ENCODE results near the gene DNAH14. TPM values are rescaled to one million over a fixed set of nuclear protein-coding genes. Genes with fewer than 3 reads are reported as not detected.
"Not testable (repeated sequence)": the region's sequence is repeated elsewhere in the genome, so short reads cannot be mapped to it uniquely, and the experiment has no call there.

Gene DNAH14
- total RNA-seq, 1 donor from 2014 or later, result 4.8 TPM

DNA sequence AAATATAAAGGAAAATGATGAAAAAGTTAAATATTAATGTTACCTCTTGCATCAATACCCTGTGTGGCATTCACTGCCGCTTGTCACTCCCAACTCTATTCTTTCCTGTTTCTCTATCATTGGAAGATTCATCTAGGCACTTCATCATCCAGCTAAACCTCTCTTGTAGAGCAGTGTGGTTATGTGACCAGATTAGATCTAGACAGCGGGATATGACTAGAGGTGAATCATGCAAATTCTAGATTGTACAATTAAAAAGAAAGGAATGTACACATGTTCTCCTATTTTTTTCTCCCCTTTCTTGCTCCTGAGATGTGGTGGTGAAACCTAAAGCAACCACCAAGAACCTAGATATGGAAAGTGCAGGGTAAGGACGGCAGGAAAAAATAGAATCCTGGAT lies 324.3 kb downstream of the DNAH14 start:
- DNase-seq (ENCODE audit: low read depth in 2 of 2), result peak in 1 of 2 donors; percentile 55

GRCh38 chr1:225254676-225255075 lies 325.2 kb downstream of the DNAH14 start:
- DNase-seq (ENCODE audit: low read depth in 2 of 2), result peak in 1 of 2 donors; percentile 53

DNA sequence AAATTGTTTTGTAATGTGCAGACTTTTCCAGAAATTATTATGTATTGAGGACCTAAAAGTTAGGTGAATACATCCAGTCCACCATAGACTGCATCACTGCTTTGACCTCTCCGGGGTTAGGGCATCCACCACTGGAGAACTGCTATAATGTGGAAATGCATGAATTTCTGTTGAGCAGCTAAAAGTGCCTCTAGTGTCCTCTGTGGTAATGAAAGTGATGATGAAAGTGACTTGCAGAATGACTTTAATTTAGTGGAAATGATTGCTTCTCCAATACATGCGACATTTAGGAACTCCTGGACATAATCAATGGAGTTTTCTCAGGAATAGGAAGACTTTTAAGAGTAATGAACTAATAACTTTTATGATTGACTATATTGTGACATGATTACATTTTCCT lies 327.6 kb downstream of the DNAH14 start:
- DNase-seq (ENCODE audit: low read depth in 2 of 2), result no peak

DNA sequence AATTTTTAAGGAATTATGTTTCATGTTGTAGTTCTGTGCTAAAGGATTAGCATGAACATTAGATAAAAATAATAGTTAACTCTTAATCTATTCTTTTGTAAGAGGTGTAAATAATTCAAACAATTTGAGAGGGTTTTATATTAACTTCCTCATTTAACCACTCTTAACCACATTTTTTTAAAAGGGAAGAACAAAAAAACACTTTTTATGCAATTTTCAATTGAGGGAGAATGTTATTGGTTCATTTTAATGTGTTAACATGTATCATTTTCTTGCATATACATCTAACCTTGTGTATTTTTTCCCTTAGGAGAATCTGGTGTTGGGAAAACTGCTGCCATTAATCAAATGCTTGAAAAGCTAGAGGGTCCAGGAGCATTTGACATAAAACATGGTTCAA lies 329.3 kb downstream of the DNAH14 start:
- no peak for DNase-seq (ENCODE audit: low read depth in 2 of 2)

DNA sequence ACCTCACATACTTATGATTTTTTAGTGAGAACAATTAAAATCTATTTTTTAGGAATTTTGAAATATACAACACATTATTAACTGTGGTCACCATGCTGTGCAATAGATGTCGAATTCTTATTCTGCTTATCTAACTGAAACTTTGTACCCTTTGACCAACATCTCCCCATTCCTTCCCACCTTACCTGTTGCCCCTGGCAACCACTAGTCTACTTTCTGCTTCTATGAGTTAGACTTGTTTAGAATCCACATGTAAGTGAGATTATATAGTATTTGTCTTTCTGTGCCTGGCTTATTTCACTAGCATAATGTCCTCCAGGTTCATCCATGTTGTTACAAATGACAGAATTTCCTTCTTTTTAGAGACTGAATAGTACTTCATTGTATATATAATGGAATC lies 330.1 kb downstream of the DNAH14 start:
- no peak for DNase-seq (ENCODE audit: low read depth in 2 of 2)

DNA sequence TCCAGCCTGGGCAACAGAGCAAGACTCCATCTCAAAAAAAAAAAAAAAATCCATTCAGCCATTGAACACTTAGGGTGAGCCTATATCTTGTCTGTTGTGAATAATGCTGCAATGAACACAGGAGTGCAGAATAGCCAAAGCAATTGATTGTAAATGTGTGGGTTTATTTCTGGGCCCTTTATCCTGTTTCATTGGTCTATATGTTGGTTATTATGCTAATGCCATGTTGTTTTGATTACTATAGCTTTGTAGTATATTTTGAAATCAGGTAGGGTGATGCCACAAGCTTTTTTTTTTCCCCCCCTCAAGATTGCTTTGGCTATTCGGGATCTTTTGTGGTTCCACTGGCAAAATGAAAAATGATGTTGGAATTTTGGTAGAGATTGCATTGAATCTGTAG lies 330.8 kb downstream of the DNAH14 start:
- no peak for DNase-seq (ENCODE audit: low read depth in 2 of 2)

- DNase-seq (ENCODE audit: low read depth in 2 of 2), result no peak
Observed at GRCh38 chr1:225277445-225277844, 348.0 kb downstream of the DNAH14 start.

- DNase-seq (ENCODE audit: low read depth in 2 of 2), result no peak
Observed at GRCh38 chr1:225280563-225280962, 351.1 kb downstream of the DNAH14 start.

GRCh38 chr1:225290244-225290643 lies 360.8 kb downstream of the DNAH14 start:
- DNase-seq (ENCODE audit: low read depth in 2 of 2), result no peak

- peak in 1 of 2 donors; percentile 9 for DNase-seq (ENCODE audit: low read depth in 2 of 2)
Observed at GRCh38 chr1:225299624-225300023, 370.1 kb downstream of the DNAH14 start.

DNA sequence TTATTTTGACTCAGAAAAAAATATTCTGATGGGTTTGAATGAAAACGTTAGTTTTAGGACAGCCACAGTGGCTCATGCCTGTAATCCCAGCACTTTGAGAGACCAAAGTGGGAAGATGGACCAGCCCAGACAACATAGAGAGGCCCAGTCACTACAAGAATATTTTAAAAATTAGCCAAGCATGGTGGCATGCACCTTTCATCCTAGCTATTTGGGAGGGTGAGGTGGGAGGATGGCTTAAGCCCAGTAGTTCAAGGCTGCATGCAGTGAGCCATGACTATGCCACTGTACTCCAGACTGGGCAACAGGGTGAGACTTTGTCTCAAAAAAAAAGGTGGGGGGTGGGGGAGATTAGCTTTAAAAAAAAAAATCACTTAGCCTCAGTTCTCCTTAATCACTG lies 370.9 kb downstream of the DNAH14 start:
- no peak for DNase-seq (ENCODE audit: low read depth in 2 of 2)

DNA sequence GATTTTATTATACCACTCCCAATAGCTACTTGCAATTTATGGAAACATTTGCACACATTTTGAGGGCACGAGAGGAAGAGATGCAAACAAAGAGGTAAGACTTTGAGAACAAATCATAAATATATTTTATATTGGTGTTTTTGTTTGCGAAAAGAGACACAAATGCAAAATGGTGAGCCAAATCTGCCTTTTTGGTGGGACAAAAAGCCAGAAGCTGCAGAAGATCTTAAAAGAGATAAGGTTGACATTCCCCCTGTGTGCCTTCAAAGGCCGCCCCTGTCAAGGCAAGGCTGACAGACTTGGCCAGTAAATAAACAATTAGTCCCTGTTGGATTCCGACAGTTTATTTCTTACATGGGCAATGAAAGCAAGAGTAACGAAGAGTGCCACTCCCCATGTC lies 375.5 kb downstream of the DNAH14 start:
- DNase-seq (ENCODE audit: low read depth in 2 of 2), result no peak

DNA sequence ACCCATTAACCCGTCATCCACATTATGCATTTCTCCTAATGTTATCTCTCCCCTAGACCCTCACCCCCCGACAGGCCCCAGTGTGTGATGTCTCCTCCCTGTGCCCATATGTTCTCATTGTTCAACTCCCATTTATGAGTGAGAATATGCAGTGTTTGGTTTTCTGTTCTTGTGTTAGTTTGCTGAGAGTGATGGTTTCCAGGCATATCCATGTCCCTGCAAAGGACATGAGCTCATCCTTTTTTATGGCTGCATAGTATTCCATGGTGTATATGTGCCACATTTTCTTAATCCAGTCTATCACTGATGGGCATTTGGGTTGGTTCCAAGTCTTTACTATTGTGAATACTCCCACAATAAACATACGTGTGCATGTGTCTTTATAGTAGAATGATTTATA lies 381.1 kb downstream of the DNAH14 start:
- not testable (repeated sequence) for DNase-seq (ENCODE audit: low read depth in 2 of 2)

DNA sequence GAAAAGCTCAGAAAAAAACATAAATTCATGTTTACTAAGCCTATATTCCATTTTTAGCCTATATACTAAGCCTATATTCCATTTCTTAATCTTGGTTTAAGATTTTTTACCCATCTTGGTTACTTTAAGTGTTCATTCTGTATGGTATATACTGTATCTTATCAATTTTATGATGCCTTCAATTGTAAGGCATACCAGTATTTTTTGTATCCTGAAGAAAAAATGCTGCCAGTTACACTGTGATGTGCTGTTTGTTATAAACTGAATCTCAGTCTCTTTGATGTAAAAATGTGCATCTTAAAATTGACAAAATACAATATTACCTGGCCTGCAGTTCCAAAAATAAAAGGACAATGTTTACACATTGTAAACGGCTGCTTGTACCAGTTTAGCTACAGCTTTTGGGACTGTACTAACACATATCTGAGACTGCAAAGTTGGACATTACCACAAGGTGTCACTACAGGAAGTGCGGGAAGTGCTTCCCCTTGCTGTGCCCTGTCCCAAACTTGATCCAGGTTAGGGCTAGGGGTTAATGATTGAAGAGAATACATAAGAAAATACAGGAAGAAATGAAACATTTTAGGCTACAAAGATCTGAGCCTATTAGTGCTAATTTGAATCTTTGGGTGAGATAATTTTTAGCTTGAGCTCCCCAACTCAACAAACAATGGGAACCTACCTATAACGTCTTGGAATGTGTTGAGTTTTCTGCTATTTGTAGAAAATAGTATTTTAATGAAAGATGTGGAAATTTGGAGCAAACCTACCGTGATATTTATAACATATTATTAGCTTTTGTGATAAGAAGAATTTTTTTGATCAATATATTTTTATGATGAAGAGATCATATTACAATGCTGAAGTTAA lies 389.5 kb downstream of the DNAH14 start:
- peak; percentile 45 to 54 for DNase-seq (ENCODE audit: low read depth in 2 of 2)

GRCh38 chr1:225319871-225320270 lies 390.4 kb downstream of the DNAH14 start:
- DNase-seq (ENCODE audit: low read depth in 2 of 2), result no peak

DNA sequence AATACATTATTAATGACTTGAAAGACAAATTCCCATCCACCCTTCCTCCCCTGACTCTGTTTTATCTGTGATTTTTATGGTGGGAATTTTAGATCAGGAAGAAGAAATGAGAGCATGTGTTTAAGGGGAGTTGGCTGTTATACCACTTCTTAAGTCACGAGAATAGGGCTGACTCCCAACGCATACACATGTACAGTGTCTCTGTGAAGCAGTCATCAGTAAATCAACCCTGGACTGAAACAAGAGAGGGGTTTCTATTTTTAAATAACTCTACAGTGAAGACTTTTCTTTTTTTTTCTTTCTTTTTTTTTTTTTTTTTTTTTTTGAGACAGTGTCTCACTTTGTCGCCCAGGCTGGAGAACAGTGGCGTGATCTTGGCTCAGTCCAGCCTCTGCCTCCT lies 392.3 kb downstream of the DNAH14 start:
- no peak for DNase-seq (ENCODE audit: low read depth in 2 of 2)

GRCh38 chr1:225329041-225329440 lies 399.6 kb downstream of the DNAH14 start:
- DNase-seq (ENCODE audit: low read depth in 2 of 2), result peak in 1 of 2 donors; percentile 35

DNA sequence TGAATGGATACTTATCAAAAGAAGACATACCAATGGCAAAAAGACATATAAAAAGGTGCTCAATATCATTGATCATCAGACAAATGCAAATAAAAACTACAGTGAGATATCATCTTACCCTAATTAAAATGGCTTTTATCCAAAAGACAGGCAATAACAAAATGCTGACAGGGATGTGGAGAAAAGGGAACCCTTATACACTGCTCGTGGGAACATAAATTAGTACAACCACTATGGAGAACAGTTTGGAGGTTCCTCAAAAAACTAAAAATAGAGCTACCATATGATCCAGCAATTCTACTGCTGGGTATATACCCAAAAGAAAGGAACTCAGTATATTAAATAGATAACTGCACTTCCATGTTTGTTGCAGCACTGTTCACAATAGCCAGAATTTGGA lies 400.5 kb downstream of the DNAH14 start:
- DNase-seq (ENCODE audit: low read depth in 2 of 2), result not testable (repeated sequence)

DNA sequence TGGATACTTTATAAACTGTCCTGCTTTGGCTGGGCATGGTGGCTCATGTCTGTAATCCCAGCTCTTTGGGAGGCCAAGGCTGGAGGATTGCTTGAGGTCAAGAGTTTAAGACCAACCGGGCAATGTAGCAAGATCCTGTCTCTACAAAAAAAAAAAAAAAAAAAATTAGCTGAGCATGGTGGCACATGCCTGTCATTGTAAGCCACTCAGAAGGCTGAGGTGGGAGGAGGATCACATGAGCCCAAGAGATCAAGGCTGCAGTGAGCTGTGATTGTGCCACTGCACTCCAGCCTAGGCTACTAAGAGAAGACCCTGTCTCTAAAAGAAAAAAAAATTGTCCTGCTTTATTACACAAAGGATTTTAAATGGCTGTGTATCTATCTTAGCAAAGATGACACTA lies 403.2 kb downstream of the DNAH14 start:
- DNase-seq (ENCODE audit: low read depth in 2 of 2), result no peak

GRCh38 chr1:225335098-225335778 lies 405.8 kb downstream of the DNAH14 start:
- not testable (repeated sequence) for DNase-seq (ENCODE audit: low read depth in 2 of 2)

GRCh38 chr1:225338545-225338944 lies 409.1 kb downstream of the DNAH14 start:
- DNase-seq (ENCODE audit: low read depth in 2 of 2), result no peak

DNA sequence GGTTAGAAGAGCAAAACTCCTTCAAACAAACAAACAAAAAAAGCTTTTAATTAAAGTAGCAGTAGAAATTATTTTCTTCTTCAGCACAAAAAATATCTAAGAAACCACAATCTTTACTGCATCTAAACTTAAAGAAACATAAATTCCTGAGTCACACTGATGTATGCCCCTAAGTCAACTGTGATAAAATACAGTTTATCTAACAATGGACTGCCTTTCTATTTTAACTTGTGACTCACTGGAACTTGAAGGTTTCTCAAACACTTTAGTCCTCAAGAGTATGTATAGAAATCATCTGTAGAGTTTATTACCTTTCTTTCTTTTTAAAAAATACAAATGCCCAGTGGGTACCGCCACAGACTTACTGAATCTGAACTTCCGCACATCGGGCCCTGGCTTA lies 412.2 kb downstream of the DNAH14 start:
- DNase-seq (ENCODE audit: low read depth in 2 of 2), result no peak

- no peak for DNase-seq (ENCODE audit: low read depth in 2 of 2)
Observed at GRCh38 chr1:225342695-225343094, 413.2 kb downstream of the DNAH14 start.

All from lung microvascular endothelial cell (primary cell).